Aorta (tissue), 5 donors: ENCODE data around the gene NTRK3. TPM values are rescaled to one million over a fixed set of nuclear protein-coding genes. Genes with fewer than 3 reads are reported as not detected.

ENCODE experiments used
- ATAC-seq: fragments of 200-7000 bp; cut with Tn5 transposase; one replicate; pipeline ENCODE4 v1.9.1; 2022; ENCODE audit warnings: moderate library complexity; ENCODE audit not compliant: low FRiP score
- DNase-seq, 2 donors: peaks; one replicate each; pipeline ENCODE4 v3.0.0-alpha.2; 2020
- H3K27ac ChIP-seq, 2 donors: one replicate each; pipeline ENCODE4 v1.5.1; 2013; ENCODE audit warnings: low read length in 2 of 2, mild to moderate bottlenecking in 2 of 2, moderate library complexity in 2 of 2, control low read depth in 1 of 2, inconsistent platforms in 1 of 2, low read depth in 1 of 2
- H3K27me3 ChIP-seq, 2 donors: one replicate each; pipeline ENCODE4 v1.6.1; 2013; ENCODE audit warnings: control low read depth in 1 of 2, low read length in 1 of 2, mild to moderate bottlenecking in 1 of 2, moderate library complexity in 1 of 2; ENCODE audit not compliant: insufficient read depth in 2 of 2, control insufficient read depth in 1 of 2
- H3K36me3 ChIP-seq, 2 donors: one replicate each; pipeline ENCODE4 v1.6.1; 2013; ENCODE audit warnings: control low read depth in 1 of 2, low read length in 1 of 2, mild to moderate bottlenecking in 1 of 2; ENCODE audit not compliant: insufficient read depth in 2 of 2, control insufficient read depth in 1 of 2
- H3K4me1 ChIP-seq, 2 donors: one replicate each; pipeline ENCODE4 v1.6.1; 2013; ENCODE audit warnings: low read length in 2 of 2, control low read depth in 1 of 2, mild to moderate bottlenecking in 1 of 2, moderate library complexity in 1 of 2; ENCODE audit not compliant: insufficient read depth in 2 of 2, control insufficient read depth in 1 of 2
- H3K4me3 ChIP-seq, 2 donors: one replicate each; pipeline ENCODE4 v1.5.1; 2013; ENCODE audit warnings: low read length in 2 of 2, control low read depth in 1 of 2, mild to moderate bottlenecking in 1 of 2
- H3K9me3 ChIP-seq: one replicate; pipeline ENCODE4 v1.6.1; 2013; ENCODE audit warnings: mild to moderate bottlenecking, low read length; ENCODE audit not compliant: control insufficient read depth
- WGBS, 2 donors: extraction: QIAGEN DNeasy Blood & Tissue Kit; methylation state at CpG; one replicate each; pipeline ENCODE4 v1.1.7; 2013; 5-methylcytosine and 5-hydroxymethylcytosine counted together
- intact Hi-C, 2 donors: fragments of 100-400 bp; cut with DNase I; formaldehyde crosslinking; loops; one replicate each; pipeline versions ENCODE4 v1.14.2 to v1.15.0; 2022
- polyA plus RNA-seq, 2 donors: library from polyadenylated mRNA; stranded (reverse); fragments of 200-250 nt; gene quantifications; one replicate each; pipeline ENCODE4 v1.2.3, GENCODE V29; 2013
- total RNA-seq, 2 donors: library from RNA; stranded (reverse); fragmentation: NEBNext Ultra II Directional; extraction: Animal tissue kit (Norgen Biotek cat#: 25700); gene quantifications; one replicate each; pipeline ENCODE4 v1.2.1, GENCODE V29; 2021
- donor health status: healthy with polysubstance abuse.
- donor health status: Bipolar disorder and iron deficiency.
- donor health status: DM: no; HTN: no; CAD: no.
- donor health status: DM: no; HTN: no; CAD: no.
- donor health status: DM: yes; HTN: yes; CAD: no.

The NTRK3 gene
- total and polyA plus RNA-seq, 4 donors: 8.9 to 84.0 (median 79.6) TPM

GRCh38 chr15:88049506-88049905, 207.0 kb downstream of the NTRK3 start:
- Histone ChIP-seq H3K27ac (no peak overlapping the region), H3K4me1 (no peaks in the 10 kb centered on the region), H3K27me3 (no peaks in the 10 kb centered on the region), H3K9me3 (no peaks in the 10 kb centered on the region), H3K4me3 (no peak overlapping the region), H3K36me3 (no peaks in the 10 kb centered on the region)
- 79 to 84% methylated on average over 1 of the region's 1 CpG for WGBS, 2 donors
- ATAC-seq (no peak), DNase-seq (no peak)
- intact Hi-C loops: no loop called here

GRCh38 chr15:88048755-88049154, 207.8 kb downstream of the NTRK3 start:
- Histone ChIP-seq H3K27me3 (no peaks in the 10 kb centered on the region), H3K27ac (no peak overlapping the region), H3K4me1 (no peaks in the 10 kb centered on the region), H3K9me3 (no peaks in the 10 kb centered on the region), H3K36me3 (no peaks in the 10 kb centered on the region), H3K4me3 (no peak overlapping the region)
- ATAC-seq: no peak
- intact Hi-C loops: no loop called here
- DNase-seq: no peak
- 85 to 87% methylated on average over 3 of the region's 3 CpGs for WGBS, 2 donors

GRCh38 chr15:88048237-88048636, 208.3 kb downstream of the NTRK3 start:
- H3K36me3 ChIP-seq: no peaks in the 10 kb centered on the region
- ATAC-seq (no peak), DNase-seq (no peak)
- intact Hi-C loops: no loop called here
- H3K4me3 ChIP-seq: no peak overlapping the region
- H3K27ac ChIP-seq: no peak overlapping the region
- WGBS, 2 donors: 55 to 57% methylated on average over 2 of the region's 2 CpGs
- no peaks in the 10 kb centered on the region for H3K27me3 ChIP-seq
- H3K4me1 ChIP-seq: peaks cover 0 to 2% of the 10 kb centered on the region in 2 donors
- no peaks in the 10 kb centered on the region for H3K9me3 ChIP-seq

- ATAC-seq: no peak
- Histone ChIP-seq H3K9me3 (no peaks in the 10 kb centered on the region), H3K27ac (no peak overlapping the region), H3K27me3 (no peaks in the 10 kb centered on the region), H3K4me3 (no peak overlapping the region), H3K36me3 (no peaks in the 10 kb centered on the region), H3K4me1 (peaks cover 0 to 2% of the 10 kb centered on the region in 2 donors)
- 92 to 94% methylated on average over 13 of the region's 13 CpGs for WGBS, 2 donors
- intact Hi-C loops: no loop called here
- DNase-seq: no peak
Measured at GRCh38 chr15:88046576-88047129, 209.9 kb downstream of the NTRK3 start.

- Histone ChIP-seq H3K36me3 (no peaks in the 10 kb centered on the region), H3K4me3 (no peak overlapping the region), H3K27me3 (no peaks in the 10 kb centered on the region), H3K27ac (no peak overlapping the region), H3K9me3 (no peaks in the 10 kb centered on the region), H3K4me1 (peaks cover 2 to 6% of the 10 kb centered on the region in 2 donors)
- ATAC-seq: no peak
- no peak for DNase-seq
- WGBS, 2 donors: 19 to 20% methylated on average over 1 of the region's 1 CpG
- intact Hi-C loops: no loop called here
Measured at GRCh38 chr15:88043396-88043795, 213.1 kb downstream of the NTRK3 start.

- Histone ChIP-seq H3K4me1 (peaks cover 2 to 6% of the 10 kb centered on the region in 2 donors), H3K36me3 (no peaks in the 10 kb centered on the region), H3K27ac (no peak overlapping the region), H3K4me3 (no peak overlapping the region), H3K9me3 (no peaks in the 10 kb centered on the region), H3K27me3 (no peaks in the 10 kb centered on the region)
- 93% methylated on average over 5 of the region's 5 CpGs for WGBS, 2 donors
- DNase-seq (no peak), ATAC-seq (no peak)
- intact Hi-C loops: no loop called here
Measured at GRCh38 chr15:88042047-88042446, 214.5 kb downstream of the NTRK3 start.

GRCh38 chr15:88040516-88040915, 216.0 kb downstream of the NTRK3 start:
- Histone ChIP-seq H3K4me1 (peaks cover 4 to 6% of the 10 kb centered on the region in 2 donors), H3K27ac (no peak overlapping the region), H3K36me3 (peaks cover 0 to 1% of the 10 kb centered on the region in 2 donors), H3K27me3 (no peaks in the 10 kb centered on the region), H3K4me3 (no peak overlapping the region), H3K9me3 (no peaks in the 10 kb centered on the region)
- ATAC-seq (no peak), DNase-seq (no peak)
- WGBS, 2 donors: 7 to 9% methylated on average over 1 of the region's 1 CpG
- intact Hi-C loops: no loop called here

GRCh38 chr15:88038261-88038660, 218.3 kb downstream of the NTRK3 start:
- ATAC-seq: no peak

GRCh38 chr15:88036154-88036839, 220.2 kb downstream of the NTRK3 start:
- Histone ChIP-seq H3K4me3 (no peak overlapping the region), H3K27ac (no peak overlapping the region), H3K9me3 (no peaks in the 10 kb centered on the region), H3K4me1 (peaks cover 2 to 6% of the 10 kb centered on the region in 2 donors), H3K36me3 (peaks cover 0 to 4% of the 10 kb centered on the region in 2 donors), H3K27me3 (no peaks in the 10 kb centered on the region)
- DNase-seq (no peak), ATAC-seq (no peak)
- intact Hi-C loops: no loop called here
- WGBS, 2 donors: 90 to 92% methylated on average over 9 of the region's 9 CpGs

More at GRCh38 chr15:88038261-88038660, 218.3 kb downstream of the NTRK3 start:
- no peak for DNase-seq
- intact Hi-C loops: no loop called here
- Histone ChIP-seq H3K27ac (no peak overlapping the region), H3K9me3 (no peaks in the 10 kb centered on the region), H3K4me1 (peaks cover 2 to 6% of the 10 kb centered on the region in 2 donors), H3K4me3 (no peak overlapping the region), H3K27me3 (no peaks in the 10 kb centered on the region), H3K36me3 (peaks cover 0 to 1% of the 10 kb centered on the region in 2 donors)
- 86 to 91% methylated on average over 4 of the region's 4 CpGs for WGBS, 2 donors
